Skin epidermis (tissue), 12 donors: ENCODE data around the gene FAM219A.
A peak's percentile ranks its signal among the peaks of the same experiment; 100 is the strongest.
"Not testable (repeated sequence)": the region's sequence is repeated elsewhere in the genome, so short reads cannot be mapped to it uniquely, and the experiment has no call there.

ENCODE experiments used
- H3K27ac ChIP-seq, 21 experiments: fragments of 200-600 bp; sonication (generic) in 11 of 21; one replicate each; pipeline ENCODE4 v1.5.0; 2020; ENCODE audit warnings: mild to moderate bottlenecking in 3 of 21, inconsistent platforms in 2 of 21, moderate library complexity in 2 of 21
- H3K4me3 ChIP-seq, 7 experiments: fragments of 200-600 bp; sonication (generic) in 2 of 7; one replicate each; pipeline ENCODE4 v1.5.0; 2020; ENCODE audit warnings: inconsistent platforms in 2 of 7, mild to moderate bottlenecking in 2 of 7, moderate library complexity in 1 of 7

FAM219A gene

DNA sequence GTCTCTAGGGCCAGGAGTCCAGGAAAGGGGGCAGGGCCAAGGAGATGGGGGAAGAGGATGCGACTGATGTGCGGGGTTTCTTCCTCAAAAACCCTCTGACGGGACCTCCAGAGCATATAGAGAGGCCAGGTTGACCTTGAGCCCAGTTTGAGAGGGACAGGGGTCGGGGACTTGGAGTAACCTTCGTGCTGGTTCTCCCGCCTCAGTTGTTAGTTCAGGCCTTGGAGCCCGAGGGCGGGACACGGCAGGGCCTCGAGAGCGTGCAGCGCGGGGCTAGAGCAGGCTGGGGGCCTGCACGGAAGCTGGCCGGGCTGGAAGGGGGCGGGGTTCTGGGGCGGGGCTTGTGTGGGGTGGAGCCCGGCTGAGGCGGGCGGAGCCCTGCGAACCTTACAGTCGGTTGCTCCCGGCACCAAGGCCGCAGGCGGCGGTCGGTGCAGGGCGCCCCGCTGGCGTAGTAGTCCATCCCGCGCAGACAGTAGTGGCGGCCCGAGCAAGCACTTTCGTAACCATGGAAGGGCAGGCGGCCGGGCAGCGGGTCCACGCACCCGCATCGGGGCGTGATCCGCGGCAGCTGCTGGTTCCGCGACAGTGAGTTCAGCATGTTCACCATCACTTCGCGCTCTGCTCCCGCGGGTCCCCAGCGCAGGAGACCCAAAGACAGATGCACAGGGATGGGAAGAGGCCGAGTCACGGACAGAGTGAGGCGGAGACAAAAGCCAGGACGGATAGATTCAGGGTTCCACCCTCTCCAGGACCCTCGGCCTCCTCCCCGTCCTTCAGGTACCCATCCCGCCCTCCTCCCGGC, 77.7 kb downstream of the FAM219A start:
- peak overlapping the region in 10 of 21 experiments; percentile 3 to 52 (median 36) for H3K27ac ChIP-seq
- H3K4me3 ChIP-seq, result peak overlapping the region; percentile 29 to 53 (median 41)

- H3K4me3 ChIP-seq, result peak overlapping the region; percentile 29 to 53 (median 41)
- H3K27ac ChIP-seq, result peak overlapping the region in 4 of 21 experiments; percentile 10 to 47 (median 19)
These were observed 78.3 kb downstream of the FAM219A start for GRCh38 chr9:34380034-34380510.

DNA sequence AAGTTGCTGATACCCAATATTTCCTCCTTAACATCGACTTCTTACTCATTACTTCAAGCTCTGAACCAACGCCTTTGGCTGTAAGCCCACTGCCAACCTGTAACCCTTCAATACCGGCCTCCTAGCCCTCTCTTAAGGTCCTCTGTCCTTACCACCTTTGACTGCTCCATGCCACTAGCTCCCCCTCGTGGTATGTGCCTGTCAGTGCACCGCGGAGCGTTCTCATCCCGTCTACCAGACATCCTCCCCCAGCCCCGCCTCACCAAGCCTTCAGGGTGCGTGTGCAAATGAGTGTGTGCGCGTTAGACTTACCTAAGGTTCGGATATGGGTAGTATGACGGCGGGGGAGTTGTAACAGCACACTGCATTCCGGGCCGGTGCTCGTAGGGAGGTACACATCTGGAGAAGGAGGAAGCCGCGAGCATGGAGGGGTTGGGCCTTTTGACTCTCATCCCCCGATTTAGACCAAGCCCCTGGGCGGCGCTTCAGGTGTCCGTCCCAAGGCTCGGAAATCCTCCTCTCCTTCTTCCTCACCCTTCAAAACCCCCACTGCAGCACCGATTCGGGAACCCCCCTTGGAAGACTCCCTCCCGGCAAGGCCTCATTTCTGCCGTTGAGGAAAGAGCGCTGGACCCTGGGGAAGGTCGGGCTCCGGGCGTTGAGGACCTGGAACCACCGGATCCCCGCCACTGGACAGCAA, 78.9 kb downstream of the FAM219A start:
- Histone ChIP-seq H3K27ac (peak overlapping the region in 4 of 21 experiments; percentile 10 to 47 (median 19)), H3K4me3 (peak overlapping the region; percentile 27 to 53 (median 41))

- Histone ChIP-seq H3K27ac (no peak overlapping the region), H3K4me3 (no peak overlapping the region)
These were observed 79.9 kb downstream of the FAM219A start for GRCh38 chr9:34378376-34379060.

DNA sequence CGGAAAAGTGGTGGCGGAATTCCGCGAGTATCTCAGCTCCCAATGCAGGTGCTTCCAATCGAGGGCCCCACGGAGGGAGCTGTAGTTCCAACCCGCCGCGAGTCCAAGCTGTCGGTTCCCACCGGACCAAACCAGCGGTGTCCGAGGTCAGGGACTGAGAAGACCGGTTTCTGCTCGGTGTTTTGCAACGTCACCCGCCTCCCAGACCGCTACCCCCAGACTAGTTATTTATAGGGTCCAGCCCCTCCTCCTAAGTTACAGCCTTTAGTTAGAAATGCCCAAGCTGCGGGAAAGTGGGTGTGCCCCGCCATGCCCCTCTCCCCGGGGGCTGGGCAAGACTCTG, 81.0 kb downstream of the FAM219A start:
- H3K4me3 ChIP-seq, result peak overlapping the region; percentile 50 to 79 (median 52)
- peak overlapping the region in 7 of 21 experiments; percentile 11 to 78 (median 55) for H3K27ac ChIP-seq

- H3K27ac ChIP-seq, result peak within 1 kb of the TSS in 17 of 21 experiments; percentile 4 to 78 (median 57)
These were observed 81.6 kb downstream of the FAM219A start, which contains the start of gene MYORG for GRCh38 chr9:34376596-34377403. Gene MYORG, minus strand, starts transcription at chr9:34376898. Its CDS starts 3,955 bp downstream, at chr9:34372943.

GRCh38 chr9:34375901-34376595, 82.3 kb downstream of the FAM219A start:
- peak overlapping the region; percentile 50 to 79 (median 52) for H3K4me3 ChIP-seq
- peak overlapping the region in 17 of 21 experiments; percentile 4 to 78 (median 57) for H3K27ac ChIP-seq

More at GRCh38 chr9:34376596-34377403, 81.6 kb downstream of the FAM219A start, which contains the start of gene MYORG:
- H3K4me3 ChIP-seq, result peak within 1 kb of the TSS; percentile 50 to 79 (median 52)

GRCh38 chr9:34374905-34375552, 83.3 kb downstream of the FAM219A start:
- Histone ChIP-seq H3K27ac (peak overlapping the region in 2 of 21 experiments; percentile 31 to 44), H3K4me3 (no peak overlapping the region)

- Histone ChIP-seq H3K27ac (peak overlapping the region in 1 of 21 experiments; percentile 25), H3K4me3 (no peak overlapping the region)
These were observed 84.0 kb downstream of the FAM219A start for GRCh38 chr9:34374339-34374738.

GRCh38 chr9:34373749-34374148, 84.6 kb downstream of the FAM219A start:
- Histone ChIP-seq H3K4me3 (no peak overlapping the region), H3K27ac (no peak overlapping the region)

- Histone ChIP-seq H3K27ac (no peak overlapping the region), H3K4me3 (no peak overlapping the region)
These were observed 85.8 kb downstream of the FAM219A start for GRCh38 chr9:34372467-34373011.

DNA sequence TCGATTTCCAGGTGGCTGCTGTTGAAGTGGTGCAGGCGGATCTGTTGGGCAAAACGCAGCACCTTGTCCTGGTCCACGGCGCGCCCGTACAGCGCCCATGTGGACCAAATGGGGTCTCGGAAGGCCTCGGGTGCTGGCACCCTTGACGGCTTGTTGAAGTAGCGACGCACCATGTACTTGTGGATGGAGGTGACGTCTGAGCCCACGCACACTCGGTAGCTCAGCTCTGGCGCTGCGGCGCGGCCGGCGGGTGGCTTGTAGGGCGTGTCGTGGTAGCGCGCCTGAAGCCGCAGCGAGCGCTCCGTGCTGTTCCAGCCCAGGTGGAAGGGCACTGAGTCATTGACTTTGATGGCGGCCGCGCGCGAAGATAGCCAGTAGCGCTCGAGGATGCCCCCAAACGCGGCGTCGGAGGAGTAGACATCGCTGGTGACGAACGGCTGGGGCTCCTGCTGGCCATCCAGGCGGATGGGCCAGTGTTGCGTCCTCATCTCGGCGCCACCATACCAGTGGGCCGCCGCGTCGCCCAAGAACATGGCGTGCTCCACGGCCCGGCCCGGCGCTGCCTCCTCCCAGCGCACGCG, 86.4 kb downstream of the FAM219A start:
- H3K4me3 ChIP-seq, result no peak overlapping the region
- H3K27ac ChIP-seq, result no peak overlapping the region

DNA sequence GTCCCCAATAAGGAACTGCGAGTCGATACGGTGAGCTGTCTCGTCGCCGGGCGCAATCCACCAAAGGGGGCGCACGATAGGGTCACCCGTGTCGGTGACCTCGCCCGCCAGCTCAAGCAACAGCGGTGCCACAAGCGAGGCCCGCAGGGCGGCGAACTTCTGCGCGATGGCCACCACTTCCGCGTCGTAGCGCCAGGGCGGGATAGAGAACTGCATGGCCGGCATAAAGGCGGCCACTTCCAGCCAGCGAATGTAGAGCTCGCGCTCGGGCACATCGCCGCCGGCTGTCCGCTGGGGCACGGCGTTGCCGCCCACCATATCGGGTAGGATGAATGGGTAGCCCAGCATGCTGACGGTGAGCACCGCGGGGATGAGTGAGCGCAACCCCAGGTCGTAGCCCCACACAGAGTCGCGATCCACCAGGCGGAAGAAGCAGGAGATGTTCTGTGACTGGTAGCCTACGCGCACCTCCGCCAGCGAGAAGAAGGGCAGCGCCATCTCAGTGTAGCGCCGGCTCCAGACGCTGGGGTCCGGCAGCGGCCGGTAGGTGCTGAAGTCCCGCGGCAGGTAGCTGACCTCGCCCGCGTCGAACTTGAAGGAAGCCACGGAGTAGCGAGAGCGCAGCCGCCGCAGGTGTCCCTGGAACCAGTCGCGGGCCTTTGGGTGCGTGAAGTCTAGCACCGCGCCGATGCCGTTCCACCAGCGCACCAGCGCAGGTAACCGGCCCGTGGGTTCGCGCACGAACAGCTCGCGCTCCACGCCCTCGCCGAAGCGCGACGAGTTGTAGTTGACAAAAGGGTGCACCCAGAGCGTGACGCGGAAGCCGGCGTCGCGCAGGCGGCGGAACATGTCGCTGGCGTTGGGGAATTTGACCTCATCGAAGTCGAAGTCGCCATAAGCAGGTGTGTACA, 87.1 kb downstream of the FAM219A start:
- H3K4me3 ChIP-seq, result peak overlapping the region in 2 of 7 experiments; percentile 11 to 15
- H3K27ac ChIP-seq, result no peak overlapping the region

DNA sequence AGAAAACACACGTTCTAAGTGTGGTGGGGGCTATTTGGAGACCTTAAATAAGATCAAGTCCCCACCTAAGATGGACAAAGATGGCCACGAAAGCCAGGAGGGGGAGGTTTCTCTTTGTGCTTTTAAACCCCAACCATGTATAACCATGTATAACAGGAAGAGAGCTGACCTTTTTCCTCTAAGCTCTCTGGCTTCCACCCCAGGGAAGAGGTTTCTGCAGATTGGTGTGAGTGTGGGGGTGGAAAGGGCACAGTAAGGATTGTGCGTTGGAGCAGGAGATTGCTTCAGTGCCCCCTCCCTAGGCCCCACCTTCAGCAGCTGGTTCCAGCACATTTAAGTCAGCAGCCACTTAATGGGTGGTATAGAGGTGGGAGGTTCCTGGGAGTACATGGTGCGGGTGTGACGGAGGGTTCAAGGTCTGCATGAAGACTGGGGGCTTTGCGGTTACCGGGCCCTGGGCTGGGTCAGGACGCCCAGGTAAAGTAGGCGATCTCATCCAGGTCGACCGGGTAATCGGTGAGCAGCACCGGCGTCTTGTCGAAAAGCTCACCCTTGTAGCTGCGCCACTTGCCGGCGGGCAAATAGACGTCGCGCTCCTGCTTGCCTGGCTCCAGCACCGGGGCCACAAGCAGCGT, 87.9 kb downstream of the FAM219A start:
- Histone ChIP-seq H3K27ac (no peak overlapping the region), H3K4me3 (no peak overlapping the region)

DNA sequence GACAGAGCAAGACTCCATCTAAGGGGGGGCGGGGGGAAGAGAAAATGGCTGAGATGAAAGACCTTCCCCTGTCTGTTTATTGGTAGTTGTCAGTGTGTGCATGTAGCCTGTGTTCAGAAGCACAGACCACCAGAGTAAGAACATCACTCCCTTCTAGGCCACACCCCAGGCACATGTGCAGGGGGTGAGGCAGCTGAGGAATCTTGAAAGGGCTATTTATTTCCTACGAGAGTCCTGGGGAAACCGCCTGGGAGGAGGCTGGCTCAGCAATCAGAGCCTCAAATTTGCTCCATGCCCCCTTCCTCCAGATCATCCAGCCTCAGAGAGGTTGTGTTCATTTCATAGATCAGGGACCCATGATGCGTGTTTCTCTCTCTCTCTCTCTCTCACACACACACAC, 88.7 kb downstream of the FAM219A start:
- H3K27ac ChIP-seq, result no peak overlapping the region
- no peak overlapping the region for H3K4me3 ChIP-seq

GRCh38 chr9:34368796-34369195, 89.6 kb downstream of the FAM219A start:
- not testable (repeated sequence) for H3K27ac ChIP-seq, H3K4me3 ChIP-seq
